ENCODE results near the gene GBF1. TPM values are rescaled to one million over a fixed set of nuclear protein-coding genes. Genes with fewer than 3 reads are reported as not detected.

GBF1 gene
- polyA plus RNA-seq, 1 donor (not counting 4 experiments of a cell fraction or from before 2014, with no cell fraction given): 17.4 TPM

DNA sequence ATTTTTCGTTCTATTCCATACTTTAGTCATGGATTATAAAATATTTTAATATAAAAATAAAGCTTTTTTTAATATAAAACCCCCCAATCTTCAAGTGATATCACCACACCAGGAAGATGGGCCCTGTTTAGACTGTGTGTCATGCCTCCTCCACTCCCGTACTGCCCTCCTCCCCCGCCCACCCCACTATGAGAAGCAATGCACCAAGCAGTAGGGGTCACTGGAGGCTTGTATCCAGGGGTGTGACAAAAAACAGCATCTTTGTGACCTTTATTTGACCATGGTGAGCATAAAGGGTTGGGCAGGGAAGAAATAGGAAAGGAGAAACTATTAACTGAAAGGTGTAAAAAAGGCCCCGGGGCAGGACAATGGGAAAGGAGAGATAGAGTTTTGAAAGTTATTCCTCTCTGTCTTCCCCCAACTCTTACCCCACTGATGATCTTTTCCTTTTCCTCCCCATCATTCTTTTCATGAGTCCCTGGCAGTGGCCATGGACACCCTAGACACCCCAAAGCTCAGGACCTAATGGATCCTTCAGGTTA is 7.5 kb upstream of the GBF1 start:
- dilution Hi-C loops (cut with MboI; ENCODE audit: extremely low pct_ligation_motif_present, low sequenced_read_pairs): no loop called here
- Histone ChIP-seq H3K36me3 (ENCODE audit: control insufficient read depth in 2 of 2, extremely low read depth in 1 of 2, insufficient read depth in 2 of 2, low read length in 2 of 2) (no peaks in the 10 kb centered on the region), H3K27ac (ENCODE audit: control insufficient read depth, insufficient read depth, low read length) (no peak overlapping the region), H2AFZ (ENCODE audit: control insufficient read depth, low read length) (no peak overlapping the region), H3K4me2 (ENCODE audit: control insufficient read depth, extremely low read depth, insufficient read depth, low read depth, low read length) (no peak overlapping the region), H3K4me3 (ENCODE audit: control insufficient read depth in 2 of 3, extremely low read depth in 1 of 3, insufficient read depth in 2 of 3, low read depth in 1 of 3, low read length in 3 of 3) (no peak overlapping the region), H3K79me2 (ENCODE audit: control insufficient read depth, insufficient read depth, low read length) (no peaks in the 10 kb centered on the region), H3K27me3 (ENCODE audit: control insufficient read depth, extremely low read depth, insufficient read depth, low read length) (peaks cover 13% of the 10 kb centered on the region), H3K4me1 (ENCODE audit: control insufficient read depth, extremely low read depth, insufficient read depth, low read length) (peaks cover 15% of the 10 kb centered on the region), H3K9ac (ENCODE audit: control insufficient read depth, extremely low read depth, insufficient read depth, low read length) (no peak overlapping the region), H4K20me1 (ENCODE audit: control insufficient read depth, extremely low read depth, insufficient read depth, low read length) (no peaks in the 10 kb centered on the region), H3K9me3 (ENCODE audit: control insufficient read depth, low read depth, low read length) (no peaks in the 10 kb centered on the region), H3K9me1 (ENCODE audit: control insufficient read depth, extremely low read depth, insufficient read depth, low read length) (no peaks in the 10 kb centered on the region)
- TF ChIP-seq EZH2 (IDR thresholded peaks at IDR 0.05; ENCODE audit: low read length): no peak
- TF ChIP-seq, protein P1, sequence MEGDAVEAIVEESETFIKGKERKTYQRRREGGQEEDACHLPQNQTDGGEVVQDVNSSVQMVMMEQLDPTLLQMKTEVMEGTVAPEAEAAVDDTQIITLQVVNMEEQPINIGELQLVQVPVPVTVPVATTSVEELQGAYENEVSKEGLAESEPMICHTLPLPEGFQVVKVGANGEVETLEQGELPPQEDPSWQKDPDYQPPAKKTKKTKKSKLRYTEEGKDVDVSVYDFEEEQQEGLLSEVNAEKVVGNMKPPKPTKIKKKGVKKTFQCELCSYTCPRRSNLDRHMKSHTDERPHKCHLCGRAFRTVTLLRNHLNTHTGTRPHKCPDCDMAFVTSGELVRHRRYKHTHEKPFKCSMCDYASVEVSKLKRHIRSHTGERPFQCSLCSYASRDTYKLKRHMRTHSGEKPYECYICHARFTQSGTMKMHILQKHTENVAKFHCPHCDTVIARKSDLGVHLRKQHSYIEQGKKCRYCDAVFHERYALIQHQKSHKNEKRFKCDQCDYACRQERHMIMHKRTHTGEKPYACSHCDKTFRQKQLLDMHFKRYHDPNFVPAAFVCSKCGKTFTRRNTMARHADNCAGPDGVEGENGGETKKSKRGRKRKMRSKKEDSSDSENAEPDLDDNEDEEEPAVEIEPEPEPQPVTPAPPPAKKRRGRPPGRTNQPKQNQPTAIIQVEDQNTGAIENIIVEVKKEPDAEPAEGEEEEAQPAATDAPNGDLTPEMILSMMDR (optimal IDR thresholded peaks at IDR 0.05 in 1 of 3, IDR thresholded peaks at IDR 0.05 in 1 of 3, conservative IDR thresholded peaks at IDR 0.05 in 1 of 3; ENCODE audit: extremely low read depth in 1 of 3, insufficient read depth in 2 of 3, low read length in 3 of 3): no peak
- DNase-seq (ENCODE audit: low read depth, low spot score) (no peak), FAIRE-seq (no peak)

DNA sequence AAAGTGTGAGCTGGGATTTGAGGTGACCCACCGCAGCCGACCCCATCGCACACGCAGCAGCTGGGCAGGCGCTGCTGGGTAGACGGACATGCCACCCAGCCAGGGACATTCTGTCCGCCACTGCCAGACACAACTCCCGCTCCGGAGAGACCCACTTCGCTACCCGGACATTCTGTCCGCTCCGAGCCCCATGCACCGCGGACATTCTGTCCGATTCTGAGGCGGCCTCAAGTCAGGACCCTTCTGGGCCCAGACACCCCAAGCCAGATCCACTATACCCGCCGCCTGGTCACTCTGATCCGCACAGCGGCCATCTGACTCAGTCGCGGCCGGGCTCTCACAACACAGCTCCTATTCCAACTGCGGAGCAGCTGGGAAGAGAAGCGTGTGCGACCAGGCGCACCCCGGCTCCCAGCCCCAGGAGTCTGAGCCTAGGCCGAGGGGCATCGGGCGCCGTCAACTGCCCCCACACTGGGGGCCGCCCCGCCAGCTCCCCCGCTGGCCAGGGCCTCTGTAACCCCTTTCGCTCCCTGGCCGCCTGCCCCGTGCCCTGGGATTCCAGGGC is 4.8 kb upstream of the GBF1 start:
- dilution Hi-C loops (cut with MboI; ENCODE audit: extremely low pct_ligation_motif_present, low sequenced_read_pairs): no loop called here
- no peak overlapping the region for H3K27ac ChIP-seq (ENCODE audit: control insufficient read depth, insufficient read depth, low read length)
- H3K27me3 ChIP-seq (ENCODE audit: control insufficient read depth, extremely low read depth, insufficient read depth, low read length): peaks cover 13% of the 10 kb centered on the region
- no peaks in the 10 kb centered on the region for H3K9me1 ChIP-seq (ENCODE audit: control insufficient read depth, extremely low read depth, insufficient read depth, low read length)
- peak overlapping the region in 1 of 3 experiments; percentile 74 for H3K4me3 ChIP-seq (ENCODE audit: control insufficient read depth in 2 of 3, extremely low read depth in 1 of 3, insufficient read depth in 2 of 3, low read depth in 1 of 3, low read length in 3 of 3)
- TF ChIP-seq EZH2 (IDR thresholded peaks at IDR 0.05; ENCODE audit: low read length): no peak
- TF ChIP-seq, protein P1 (optimal IDR thresholded peaks at IDR 0.05 in 1 of 3, IDR thresholded peaks at IDR 0.05 in 1 of 3, conservative IDR thresholded peaks at IDR 0.05 in 1 of 3; ENCODE audit: extremely low read depth in 1 of 3, insufficient read depth in 2 of 3, low read length in 3 of 3): no peak
- no peaks in the 10 kb centered on the region for H3K9me3 ChIP-seq (ENCODE audit: control insufficient read depth, low read depth, low read length)
- H4K20me1 ChIP-seq (ENCODE audit: control insufficient read depth, extremely low read depth, insufficient read depth, low read length): no peaks in the 10 kb centered on the region
- FAIRE-seq: no peak
- no peak for DNase-seq (ENCODE audit: low read depth, low spot score)
- no peaks in the 10 kb centered on the region for H3K36me3 ChIP-seq (ENCODE audit: control insufficient read depth in 2 of 2, extremely low read depth in 1 of 2, insufficient read depth in 2 of 2, low read length in 2 of 2)
- no peak overlapping the region for H3K9ac ChIP-seq (ENCODE audit: control insufficient read depth, extremely low read depth, insufficient read depth, low read length)
- peaks cover 26% of the 10 kb centered on the region for H3K4me1 ChIP-seq (ENCODE audit: control insufficient read depth, extremely low read depth, insufficient read depth, low read length)
- no peak overlapping the region for H2AFZ ChIP-seq (ENCODE audit: control insufficient read depth, low read length)
- H3K4me2 ChIP-seq (ENCODE audit: control insufficient read depth, extremely low read depth, insufficient read depth, low read depth, low read length): peak overlapping the region; percentile 92
- H3K79me2 ChIP-seq (ENCODE audit: control insufficient read depth, insufficient read depth, low read length): peaks cover under 1% of the 10 kb centered on the region
